ENCODE data around the gene NDUFS8. TPM values are rescaled to one million over a fixed set of nuclear protein-coding genes. Genes with fewer than 3 reads are reported as not detected.
A peak's percentile ranks its signal among the peaks of the same experiment; 100 is the strongest.

The NDUFS8 gene
- total and polyA plus RNA-seq, 2 of the 13 experiments (the other 11 are each of a cell fraction or from before 2014, with no cell fraction given), result 96.7 to 158 TPM

DNA sequence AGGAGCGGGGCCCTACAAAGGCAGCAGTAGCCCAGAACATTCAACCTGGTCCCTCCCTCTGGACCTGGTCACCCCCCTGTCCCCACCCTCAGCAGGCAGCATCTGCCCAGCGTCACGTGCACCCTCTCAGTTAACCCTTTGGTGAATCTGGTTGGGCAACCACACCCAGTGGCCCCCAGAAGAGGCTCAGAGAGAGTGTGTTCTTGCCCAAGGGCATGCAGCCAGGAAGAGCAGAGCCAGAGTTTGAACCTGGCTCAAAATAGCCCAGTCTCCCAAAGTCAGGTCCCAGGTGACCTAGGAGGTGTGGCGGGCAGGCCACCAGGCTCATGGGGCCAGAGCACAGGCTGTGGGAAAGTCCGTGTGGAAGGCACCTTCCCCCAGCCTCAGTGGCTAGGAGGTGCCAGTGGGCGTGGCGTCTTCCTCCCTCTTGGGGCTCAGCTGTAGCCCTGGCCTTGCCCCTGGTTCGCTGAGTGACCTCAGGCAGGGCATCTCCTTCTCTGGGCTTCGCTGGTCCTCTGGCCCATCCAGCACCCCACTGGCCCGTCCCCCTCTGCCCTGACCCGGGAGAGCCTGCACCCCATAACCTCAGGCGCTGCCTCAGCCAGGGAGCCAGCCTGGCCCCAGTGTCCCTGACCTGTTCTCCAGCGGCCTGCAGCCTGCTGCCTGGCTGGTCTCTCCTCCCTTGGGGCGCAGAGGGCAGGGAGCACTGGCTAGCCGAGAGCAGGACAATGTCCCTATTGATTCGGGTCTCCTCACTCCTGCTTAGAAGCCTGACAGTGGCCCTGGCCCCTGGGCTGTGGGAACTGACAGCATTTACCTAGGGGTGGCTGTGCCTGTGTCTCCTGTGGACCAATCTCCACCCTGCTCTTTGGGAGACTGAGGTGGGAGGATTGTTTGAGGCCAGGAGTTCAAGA lies 13.3 kb upstream of the NDUFS8 start (continued):
- no peak for TF ChIP-seq ZSCAN22 (CRISPR knock-in tag; IDR thresholded peaks at IDR 0.05)
- TF ChIP-seq ZNF761 (CRISPR knock-in tag; conservative IDR thresholded peaks at IDR 0.05), result no peak
- peak; percentile 89 for TF ChIP-seq CEBPG (CRISPR knock-in tag; IDR thresholded peaks at IDR 0.05)
- TF ChIP-seq TOE1 (CRISPR knock-in tag; IDR thresholded peaks at IDR 0.05), result peak; percentile 25; the same call in 1 of the 2 replicates
- peak; percentile 79 for TF ChIP-seq HOXA3 (CRISPR knock-in tag; IDR thresholded peaks at IDR 0.05)
- no peak; the same call in 1 of the 2 replicates for TF ChIP-seq ZNF589 (CRISPR knock-in tag; conservative IDR thresholded peaks at IDR 0.05)
- no peak for TF ChIP-seq HOXA9 (CRISPR knock-in tag; IDR thresholded peaks at IDR 0.05; ENCODE audit: borderline replicate concordance)
- 0 out of 2 replicates have a peak, but pooled peaks have one; percentile 13 for TF ChIP-seq ELF1 (CRISPR knock-in tag; IDR thresholded peaks at IDR 0.05)
- peak; percentile 47; the same call in 1 of the 2 replicates for TF ChIP-seq NCOA2 (CRISPR knock-in tag; IDR thresholded peaks at IDR 0.05)
- no peak for TF ChIP-seq ZNF615 (CRISPR knock-in tag; IDR thresholded peaks at IDR 0.05; ENCODE audit: borderline replicate concordance)
- no peak for TF ChIP-seq HHEX (CRISPR knock-in tag; IDR thresholded peaks at IDR 0.05)
- peak; percentile 24; the same call in 1 of the 2 replicates for TF ChIP-seq TCF7 (IDR thresholded peaks at IDR 0.05; ENCODE audit: low read depth)
- TF ChIP-seq TAF1 (CRISPR knock-in tag; IDR thresholded peaks at IDR 0.05), result peak; percentile 16; the same call in 1 of the 2 replicates
- TF ChIP-seq, protein P1, sequence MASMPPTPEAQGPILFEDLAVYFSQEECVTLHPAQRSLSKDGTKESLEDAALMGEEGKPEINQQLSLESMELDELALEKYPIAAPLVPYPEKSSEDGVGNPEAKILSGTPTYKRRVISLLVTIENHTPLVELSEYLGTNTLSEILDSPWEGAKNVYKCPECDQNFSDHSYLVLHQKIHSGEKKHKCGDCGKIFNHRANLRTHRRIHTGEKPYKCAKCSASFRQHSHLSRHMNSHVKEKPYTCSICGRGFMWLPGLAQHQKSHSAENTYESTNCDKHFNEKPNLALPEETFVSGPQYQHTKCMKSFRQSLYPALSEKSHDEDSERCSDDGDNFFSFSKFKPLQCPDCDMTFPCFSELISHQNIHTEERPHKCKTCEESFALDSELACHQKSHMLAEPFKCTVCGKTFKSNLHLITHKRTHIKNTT (CRISPR knock-in tag; IDR thresholded peaks at IDR 0.05), result no peak
- TF ChIP-seq, protein P2, sequence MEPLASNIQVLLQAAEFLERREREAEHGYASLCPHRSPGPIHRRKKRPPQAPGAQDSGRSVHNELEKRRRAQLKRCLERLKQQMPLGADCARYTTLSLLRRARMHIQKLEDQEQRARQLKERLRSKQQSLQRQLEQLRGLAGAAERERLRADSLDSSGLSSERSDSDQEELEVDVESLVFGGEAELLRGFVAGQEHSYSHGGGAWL (CRISPR knock-in tag; IDR thresholded peaks at IDR 0.05), result 0 out of 2 replicates have a peak, but pooled peaks have one; percentile 44
- 0 out of 2 replicates have a peak, but pooled peaks have one; percentile 73 for TF ChIP-seq ISL2 (CRISPR knock-in tag; IDR thresholded peaks at IDR 0.05)
- TF ChIP-seq, protein P3, sequence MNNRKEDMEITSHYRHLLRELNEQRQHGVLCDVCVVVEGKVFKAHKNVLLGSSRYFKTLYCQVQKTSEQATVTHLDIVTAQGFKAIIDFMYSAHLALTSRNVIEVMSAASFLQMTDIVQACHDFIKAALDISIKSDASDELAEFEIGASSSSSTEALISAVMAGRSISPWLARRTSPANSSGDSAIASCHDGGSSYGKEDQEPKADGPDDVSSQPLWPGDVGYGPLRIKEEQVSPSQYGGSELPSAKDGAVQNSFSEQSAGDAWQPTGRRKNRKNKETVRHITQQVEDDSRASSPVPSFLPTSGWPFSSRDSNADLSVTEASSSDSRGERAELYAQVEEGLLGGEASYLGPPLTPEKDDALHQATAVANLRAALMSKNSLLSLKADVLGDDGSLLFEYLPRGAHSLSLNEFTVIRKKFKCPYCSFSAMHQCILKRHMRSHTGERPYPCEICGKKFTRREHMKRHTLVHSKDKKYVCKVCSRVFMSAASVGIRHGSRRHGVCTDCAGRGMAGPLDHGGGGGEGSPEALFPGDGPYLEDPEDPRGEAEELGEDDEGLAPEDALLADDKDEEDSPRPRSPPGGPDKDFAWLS (CRISPR knock-in tag; IDR thresholded peaks at IDR 0.05; ENCODE audit: borderline replicate concordance), result peak; percentile 92
- 0 out of 2 replicates have a peak, but pooled peaks have one; percentile 40 for TF ChIP-seq KDM3A (CRISPR knock-in tag; IDR thresholded peaks at IDR 0.05; ENCODE audit: low read depth)
- peak; percentile 51; the same call in 1 of the 2 replicates for TF ChIP-seq ZNF274 (CRISPR knock-in tag; IDR thresholded peaks at IDR 0.05)
- TF ChIP-seq, protein P4, sequence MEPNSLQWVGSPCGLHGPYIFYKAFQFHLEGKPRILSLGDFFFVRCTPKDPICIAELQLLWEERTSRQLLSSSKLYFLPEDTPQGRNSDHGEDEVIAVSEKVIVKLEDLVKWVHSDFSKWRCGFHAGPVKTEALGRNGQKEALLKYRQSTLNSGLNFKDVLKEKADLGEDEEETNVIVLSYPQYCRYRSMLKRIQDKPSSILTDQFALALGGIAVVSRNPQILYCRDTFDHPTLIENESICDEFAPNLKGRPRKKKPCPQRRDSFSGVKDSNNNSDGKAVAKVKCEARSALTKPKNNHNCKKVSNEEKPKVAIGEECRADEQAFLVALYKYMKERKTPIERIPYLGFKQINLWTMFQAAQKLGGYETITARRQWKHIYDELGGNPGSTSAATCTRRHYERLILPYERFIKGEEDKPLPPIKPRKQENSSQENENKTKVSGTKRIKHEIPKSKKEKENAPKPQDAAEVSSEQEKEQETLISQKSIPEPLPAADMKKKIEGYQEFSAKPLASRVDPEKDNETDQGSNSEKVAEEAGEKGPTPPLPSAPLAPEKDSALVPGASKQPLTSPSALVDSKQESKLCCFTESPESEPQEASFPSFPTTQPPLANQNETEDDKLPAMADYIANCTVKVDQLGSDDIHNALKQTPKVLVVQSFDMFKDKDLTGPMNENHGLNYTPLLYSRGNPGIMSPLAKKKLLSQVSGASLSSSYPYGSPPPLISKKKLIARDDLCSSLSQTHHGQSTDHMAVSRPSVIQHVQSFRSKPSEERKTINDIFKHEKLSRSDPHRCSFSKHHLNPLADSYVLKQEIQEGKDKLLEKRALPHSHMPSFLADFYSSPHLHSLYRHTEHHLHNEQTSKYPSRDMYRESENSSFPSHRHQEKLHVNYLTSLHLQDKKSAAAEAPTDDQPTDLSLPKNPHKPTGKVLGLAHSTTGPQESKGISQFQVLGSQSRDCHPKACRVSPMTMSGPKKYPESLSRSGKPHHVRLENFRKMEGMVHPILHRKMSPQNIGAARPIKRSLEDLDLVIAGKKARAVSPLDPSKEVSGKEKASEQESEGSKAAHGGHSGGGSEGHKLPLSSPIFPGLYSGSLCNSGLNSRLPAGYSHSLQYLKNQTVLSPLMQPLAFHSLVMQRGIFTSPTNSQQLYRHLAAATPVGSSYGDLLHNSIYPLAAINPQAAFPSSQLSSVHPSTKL (CRISPR knock-in tag; IDR thresholded peaks at IDR 0.05), result peak; percentile 82
- TF ChIP-seq, protein P5, sequence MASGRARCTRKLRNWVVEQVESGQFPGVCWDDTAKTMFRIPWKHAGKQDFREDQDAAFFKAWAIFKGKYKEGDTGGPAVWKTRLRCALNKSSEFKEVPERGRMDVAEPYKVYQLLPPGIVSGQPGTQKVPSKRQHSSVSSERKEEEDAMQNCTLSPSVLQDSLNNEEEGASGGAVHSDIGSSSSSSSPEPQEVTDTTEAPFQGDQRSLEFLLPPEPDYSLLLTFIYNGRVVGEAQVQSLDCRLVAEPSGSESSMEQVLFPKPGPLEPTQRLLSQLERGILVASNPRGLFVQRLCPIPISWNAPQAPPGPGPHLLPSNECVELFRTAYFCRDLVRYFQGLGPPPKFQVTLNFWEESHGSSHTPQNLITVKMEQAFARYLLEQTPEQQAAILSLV (CRISPR knock-in tag; IDR thresholded peaks at IDR 0.05; ENCODE audit: borderline replicate concordance), result no peak
- TF ChIP-seq ZNF510 (CRISPR knock-in tag; IDR thresholded peaks at IDR 0.05; ENCODE audit: low read depth), result no peak
